Activated CD4-positive, alpha-beta T cell treated with anti-CD3 and anti-CD28 coated beads, Interleukin-2, amount 10 ng/mL, durations not matched to agents 24 days and 14 days (primary cell): ENCODE measurements around the gene NDEL1. TPM values are rescaled to one million over a fixed set of nuclear protein-coding genes. Genes with fewer than 3 reads are reported as not detected.

ENCODE experiments used
- DNase-seq: peaks from one replicate; pipeline ENCODE4 v3.0.0; 2022
- H3K27ac Mint-ChIP-seq: one replicate; pipeline ENCODE4 v1.8.0; 2022; ENCODE audit warnings: mild to moderate bottlenecking, mixed read lengths
- H3K27me3 Mint-ChIP-seq: one replicate; pipeline ENCODE4 v1.8.0; 2022; ENCODE audit warnings: mixed read lengths
- H3K36me3 Mint-ChIP-seq: one replicate; pipeline ENCODE4 v1.8.0; 2022; ENCODE audit warnings: low read depth, mild to moderate bottlenecking, mixed read lengths
- H3K4me1 Mint-ChIP-seq: one replicate; pipeline ENCODE4 v1.8.0; 2021; ENCODE audit warnings: mixed read lengths
- H3K4me3 Mint-ChIP-seq: one replicate; pipeline ENCODE4 v1.8.0; 2022; ENCODE audit warnings: mild to moderate bottlenecking, moderate library complexity, mixed read lengths
- H3K9me3 Mint-ChIP-seq: one replicate; pipeline ENCODE4 v1.8.0; 2021; ENCODE audit warnings: mixed read lengths
- intact Hi-C: fragments of 100-400 bp; cut with micrococcal nuclease; formaldehyde crosslinking; loops from one replicate; pipeline ENCODE4 v1.15.1; 2023
- total RNA-seq: library from RNA; stranded (reverse); gene quantifications from 2 replicates; pipeline ENCODE4 v1.2.3, GENCODE V29; 2022

The NDEL1 gene
- total RNA-seq, 1 donor from 2014 or later = 74.3 TPM

DNA sequence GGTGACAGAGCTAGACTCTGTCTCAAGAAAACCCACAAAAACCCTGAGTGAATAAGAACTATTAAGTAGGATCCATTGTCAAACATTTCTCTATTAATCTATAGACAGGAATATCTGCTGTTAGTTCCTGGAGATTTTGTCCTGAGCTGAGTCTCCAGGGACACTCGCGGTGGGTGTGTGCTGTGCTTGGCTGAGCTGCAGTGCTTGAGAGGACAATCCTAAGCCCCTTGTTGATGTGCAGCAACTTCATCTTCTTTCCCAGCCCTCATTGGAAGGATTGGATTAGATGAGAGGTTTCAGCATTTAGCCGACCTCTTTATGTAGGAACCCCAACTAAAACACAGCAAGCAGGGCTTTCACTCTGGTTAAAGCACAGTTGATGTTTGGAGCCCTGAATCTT lies 33.3 kb downstream of the NDEL1 start:
- Mint-ChIP-seq H3K9me3 (no peaks in the 10 kb centered on the region), H3K4me3 (no peak overlapping the region), H3K36me3 (peaks cover 39% of the 10 kb centered on the region), H3K4me1 (no peaks in the 10 kb centered on the region), H3K27me3 (no peaks in the 10 kb centered on the region), H3K27ac (no peak overlapping the region)
- no peak for DNase-seq
- intact Hi-C loops = no loop called here

DNA sequence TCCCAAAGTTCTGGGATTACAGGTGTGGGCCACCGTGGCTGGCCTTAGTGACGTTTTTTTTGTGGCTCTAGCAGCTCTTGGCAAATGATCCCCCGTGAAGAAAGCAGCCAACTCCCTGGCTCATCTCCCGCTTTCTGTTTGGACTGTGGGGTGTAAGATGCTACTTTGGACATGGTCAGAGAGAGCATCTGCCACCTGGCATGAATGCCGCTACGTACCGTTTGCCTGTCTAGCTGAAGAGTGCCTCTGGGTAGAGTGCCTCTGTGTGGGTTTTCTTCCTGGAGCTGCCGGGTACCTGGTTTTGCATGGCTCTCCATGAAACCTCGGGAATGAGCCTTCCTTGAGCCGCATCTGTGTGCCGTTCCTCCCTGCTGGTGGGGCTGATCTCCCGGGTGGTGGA lies 34.3 kb downstream of the NDEL1 start:
- H3K9me3 Mint-ChIP-seq = no peaks in the 10 kb centered on the region
- no peak overlapping the region for H3K4me3 Mint-ChIP-seq
- no peak for DNase-seq
- peaks cover 40% of the 10 kb centered on the region for H3K36me3 Mint-ChIP-seq
- intact Hi-C loops = no loop called here
- H3K4me1 Mint-ChIP-seq = no peaks in the 10 kb centered on the region
- no peak overlapping the region for H3K27ac Mint-ChIP-seq
- no peaks in the 10 kb centered on the region for H3K27me3 Mint-ChIP-seq

DNA sequence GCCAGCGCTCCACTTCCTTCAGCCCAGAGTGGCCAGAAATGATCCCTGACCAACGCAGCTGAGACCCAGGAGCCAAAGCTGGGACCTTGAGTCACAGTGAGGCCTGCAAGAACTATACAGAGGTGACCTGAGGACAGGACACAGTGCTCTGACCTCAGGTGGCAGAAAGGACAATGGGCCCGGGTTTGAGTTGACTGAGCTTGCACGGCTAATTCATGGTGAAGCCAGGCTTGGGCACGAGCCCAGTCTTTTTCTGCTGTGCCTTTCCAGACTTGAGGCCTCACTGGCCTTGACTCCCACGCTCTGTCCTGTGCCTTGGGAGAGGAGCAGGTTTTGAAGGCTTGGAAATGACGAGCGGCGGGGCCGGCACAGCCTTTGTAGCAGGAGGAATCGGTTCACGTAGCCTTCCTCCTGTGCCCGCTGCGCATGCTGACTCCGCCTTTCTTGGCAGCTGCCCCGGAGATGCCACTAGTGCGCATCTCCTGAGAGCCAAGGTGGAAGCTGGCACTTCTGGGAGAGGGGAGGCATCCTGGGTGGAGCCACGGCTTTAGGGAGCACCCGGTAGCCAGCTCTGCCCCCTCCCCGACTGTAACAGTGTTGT lies 34.9 kb downstream of the NDEL1 start:
- no peak overlapping the region for H3K27ac Mint-ChIP-seq
- H3K4me1 Mint-ChIP-seq = no peaks in the 10 kb centered on the region
- peaks cover 43% of the 10 kb centered on the region for H3K36me3 Mint-ChIP-seq
- no peaks in the 10 kb centered on the region for H3K27me3 Mint-ChIP-seq
- no peaks in the 10 kb centered on the region for H3K9me3 Mint-ChIP-seq
- no peak for DNase-seq
- intact Hi-C loops = no loop called here
- no peak overlapping the region for H3K4me3 Mint-ChIP-seq

DNA sequence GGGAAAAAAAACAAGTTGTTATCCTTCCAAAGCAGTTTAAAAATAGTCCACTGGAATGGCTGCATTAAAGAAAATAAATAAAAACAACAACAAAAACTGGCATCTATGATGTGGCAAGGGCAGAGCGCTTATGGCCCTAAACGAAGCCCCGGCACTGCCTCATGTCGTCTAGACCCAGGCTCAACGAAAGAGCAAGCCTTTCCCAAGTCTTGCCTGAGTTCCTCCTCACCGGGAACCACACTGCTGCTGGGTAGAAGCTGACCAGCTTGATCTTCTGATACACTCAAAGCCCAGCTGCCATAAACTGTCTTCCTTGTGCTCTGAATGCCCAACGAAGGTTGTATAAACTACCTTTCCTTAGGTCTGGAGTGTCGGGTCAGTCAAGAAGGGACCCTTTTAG lies 37.0 kb downstream of the NDEL1 start:
- Mint-ChIP-seq H3K36me3 (peaks cover 42% of the 10 kb centered on the region), H3K9me3 (no peaks in the 10 kb centered on the region), H3K27me3 (no peaks in the 10 kb centered on the region), H3K27ac (no peak overlapping the region), H3K4me1 (no peaks in the 10 kb centered on the region), H3K4me3 (no peak overlapping the region)
- intact Hi-C loops = no loop called here
- no peak for DNase-seq

DNA sequence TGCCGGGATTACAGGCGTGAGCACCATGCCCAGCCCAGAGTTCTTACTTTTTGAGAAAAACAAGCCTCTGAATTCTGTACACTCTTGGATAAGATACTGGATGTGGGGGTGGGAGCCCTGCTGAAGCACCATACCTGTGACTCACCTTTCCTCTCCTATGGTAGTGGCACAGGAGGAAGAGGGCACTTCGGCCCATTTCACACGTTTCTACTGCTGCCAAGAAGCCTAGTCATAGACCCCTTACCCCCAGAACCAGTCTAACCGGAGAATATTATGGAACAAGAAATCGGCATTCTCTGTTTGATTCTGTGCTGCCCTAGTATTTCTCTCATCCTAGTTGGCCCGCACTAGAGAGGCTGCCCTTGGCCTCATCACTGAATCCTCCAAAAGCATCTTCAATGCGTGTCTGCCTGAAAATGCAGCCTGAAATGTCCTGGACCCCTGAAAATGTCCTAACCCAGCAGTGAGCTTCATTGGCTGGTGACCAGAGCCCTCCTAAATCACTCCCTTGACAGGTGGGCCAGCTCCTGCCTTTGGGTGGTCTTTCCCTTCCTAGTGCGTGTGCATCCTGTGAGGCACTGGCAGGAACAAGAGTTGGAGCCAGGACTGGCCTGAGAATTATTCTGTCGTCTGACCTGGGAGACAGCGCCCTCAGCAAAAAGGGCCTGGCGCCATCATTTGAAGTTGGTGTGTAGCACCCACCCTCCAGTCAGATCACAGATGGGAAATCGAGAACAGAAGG lies 37.9 kb downstream of the NDEL1 start:
- Mint-ChIP-seq H3K36me3 (peaks cover 38% of the 10 kb centered on the region), H3K27me3 (no peaks in the 10 kb centered on the region), H3K4me3 (no peak overlapping the region), H3K4me1 (no peaks in the 10 kb centered on the region), H3K9me3 (no peaks in the 10 kb centered on the region), H3K27ac (no peak overlapping the region)
- intact Hi-C loops = no loop called here
- no peak for DNase-seq

DNA sequence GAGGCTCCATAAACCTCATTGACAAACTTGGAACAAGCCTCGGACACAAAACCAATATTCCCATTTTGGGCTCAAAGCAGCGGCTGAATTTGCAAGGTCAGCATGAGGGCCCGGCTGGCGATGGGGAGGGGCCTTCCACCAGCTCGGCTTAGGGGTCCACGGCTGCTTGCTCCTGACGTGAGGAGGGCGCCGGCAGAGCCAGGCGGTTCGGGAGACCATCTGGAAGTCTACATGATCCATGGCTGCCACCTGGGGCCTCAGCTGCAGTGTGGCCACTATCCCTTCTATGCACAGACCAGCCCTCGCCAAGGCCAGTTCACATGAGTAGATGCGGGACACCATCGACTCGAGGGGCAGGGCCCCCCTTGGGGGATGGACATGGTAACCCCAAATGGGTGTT lies 39.1 kb downstream of the NDEL1 start:
- Mint-ChIP-seq H3K4me1 (no peaks in the 10 kb centered on the region), H3K36me3 (peaks cover 40% of the 10 kb centered on the region), H3K9me3 (no peaks in the 10 kb centered on the region), H3K27me3 (no peaks in the 10 kb centered on the region), H3K4me3 (no peak overlapping the region), H3K27ac (no peak overlapping the region)
- DNase-seq = no peak
- intact Hi-C loops = no loop called here

DNA sequence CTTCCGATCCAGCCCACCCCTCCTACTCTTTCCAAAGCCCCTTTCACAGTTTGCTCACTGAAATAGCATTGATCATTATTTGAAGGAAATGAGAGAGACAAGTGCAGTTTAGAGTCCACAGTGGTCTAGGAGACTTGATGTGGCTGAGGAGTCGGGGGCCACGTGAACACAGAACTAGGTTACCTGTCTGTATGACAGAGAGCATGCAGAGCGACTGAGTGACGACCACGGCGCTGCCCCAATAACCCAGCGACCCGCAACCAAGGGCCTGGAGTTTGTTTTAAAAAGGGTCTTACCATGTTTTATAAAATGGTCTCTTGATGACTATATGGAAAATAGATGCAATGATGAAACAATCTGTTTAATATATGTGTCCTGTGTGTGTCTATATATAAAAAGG lies 39.5 kb downstream of the NDEL1 start:
- intact Hi-C loops = no loop called here
- Mint-ChIP-seq H3K4me3 (no peak overlapping the region), H3K27ac (no peak overlapping the region), H3K4me1 (no peaks in the 10 kb centered on the region), H3K36me3 (peaks cover 39% of the 10 kb centered on the region), H3K9me3 (no peaks in the 10 kb centered on the region), H3K27me3 (no peaks in the 10 kb centered on the region)
- no peak for DNase-seq

DNA sequence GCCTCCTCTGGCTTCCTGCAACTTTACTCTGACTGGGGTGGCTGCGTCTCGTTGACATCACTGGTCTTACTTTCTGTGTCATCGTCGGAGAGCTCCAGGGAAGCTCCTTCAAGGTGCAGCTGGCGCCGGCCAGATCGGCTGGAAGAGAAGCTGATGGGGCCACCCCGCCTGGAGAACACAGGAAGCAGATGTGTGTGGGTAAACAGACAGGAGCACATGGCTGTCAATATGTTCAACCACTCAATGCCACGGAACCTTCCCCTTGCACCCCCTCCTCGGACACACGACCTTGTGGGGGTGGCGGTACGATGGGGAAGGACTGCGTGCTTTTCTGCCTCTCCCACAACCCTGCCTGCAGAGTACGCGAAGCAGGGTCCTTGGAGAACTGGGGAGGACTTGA lies 40.1 kb downstream of the NDEL1 start:
- no peaks in the 10 kb centered on the region for H3K9me3 Mint-ChIP-seq
- intact Hi-C loops = no loop called here
- no peak overlapping the region for H3K4me3 Mint-ChIP-seq
- no peak overlapping the region for H3K27ac Mint-ChIP-seq
- no peaks in the 10 kb centered on the region for H3K4me1 Mint-ChIP-seq
- no peaks in the 10 kb centered on the region for H3K27me3 Mint-ChIP-seq
- DNase-seq = no peak
- peaks cover 42% of the 10 kb centered on the region for H3K36me3 Mint-ChIP-seq

DNA sequence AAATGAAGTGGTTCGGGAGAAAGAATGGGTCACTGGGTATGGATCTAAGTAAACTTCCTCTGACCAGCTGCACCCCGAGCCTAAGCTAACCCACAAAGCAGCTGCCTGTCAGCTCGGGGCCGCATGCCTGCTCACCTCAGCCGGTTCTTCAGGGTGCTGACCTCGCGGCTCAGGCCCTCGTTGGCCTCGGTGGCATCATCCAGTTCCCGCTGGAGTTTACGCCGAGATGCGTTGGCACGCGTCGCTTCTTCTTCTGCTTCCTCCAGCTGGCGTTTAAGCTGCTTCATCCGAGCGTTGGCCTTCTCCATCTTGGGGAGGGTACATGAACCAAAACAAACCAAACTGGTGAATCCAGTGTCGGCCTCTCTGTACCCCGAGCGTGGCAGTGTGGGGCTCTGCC lies 41.1 kb downstream of the NDEL1 start:
- intact Hi-C loops = no loop called here
- H3K9me3 Mint-ChIP-seq = no peaks in the 10 kb centered on the region
- no peak overlapping the region for H3K27ac Mint-ChIP-seq
- H3K27me3 Mint-ChIP-seq = no peaks in the 10 kb centered on the region
- H3K4me1 Mint-ChIP-seq = no peaks in the 10 kb centered on the region
- no peak for DNase-seq
- H3K4me3 Mint-ChIP-seq = no peak overlapping the region
- H3K36me3 Mint-ChIP-seq = peaks cover 45% of the 10 kb centered on the region

DNA sequence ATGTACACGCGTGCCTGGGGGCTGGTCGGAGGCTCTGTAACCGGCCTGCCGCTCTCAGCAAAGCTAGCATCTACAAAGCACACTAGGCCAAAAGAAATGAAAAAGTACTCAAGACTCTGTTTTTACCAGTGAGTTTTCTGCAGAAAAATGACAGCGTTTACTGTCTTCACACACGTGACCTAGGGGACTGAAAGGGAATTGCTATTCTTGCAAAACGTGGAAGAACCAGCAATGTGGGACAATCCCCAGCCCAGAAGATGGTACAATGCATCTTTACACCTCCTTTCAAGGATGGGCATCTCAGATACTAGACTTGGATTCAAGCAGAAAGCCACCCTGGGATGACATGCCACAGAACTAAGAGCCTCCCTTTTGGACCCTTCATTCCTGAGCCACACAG lies 41.5 kb downstream of the NDEL1 start:
- Mint-ChIP-seq H3K27me3 (no peaks in the 10 kb centered on the region), H3K4me3 (no peak overlapping the region), H3K4me1 (no peaks in the 10 kb centered on the region), H3K9me3 (no peaks in the 10 kb centered on the region), H3K27ac (no peak overlapping the region), H3K36me3 (peaks cover 48% of the 10 kb centered on the region)
- intact Hi-C loops = no loop called here
- no peak for DNase-seq

DNA sequence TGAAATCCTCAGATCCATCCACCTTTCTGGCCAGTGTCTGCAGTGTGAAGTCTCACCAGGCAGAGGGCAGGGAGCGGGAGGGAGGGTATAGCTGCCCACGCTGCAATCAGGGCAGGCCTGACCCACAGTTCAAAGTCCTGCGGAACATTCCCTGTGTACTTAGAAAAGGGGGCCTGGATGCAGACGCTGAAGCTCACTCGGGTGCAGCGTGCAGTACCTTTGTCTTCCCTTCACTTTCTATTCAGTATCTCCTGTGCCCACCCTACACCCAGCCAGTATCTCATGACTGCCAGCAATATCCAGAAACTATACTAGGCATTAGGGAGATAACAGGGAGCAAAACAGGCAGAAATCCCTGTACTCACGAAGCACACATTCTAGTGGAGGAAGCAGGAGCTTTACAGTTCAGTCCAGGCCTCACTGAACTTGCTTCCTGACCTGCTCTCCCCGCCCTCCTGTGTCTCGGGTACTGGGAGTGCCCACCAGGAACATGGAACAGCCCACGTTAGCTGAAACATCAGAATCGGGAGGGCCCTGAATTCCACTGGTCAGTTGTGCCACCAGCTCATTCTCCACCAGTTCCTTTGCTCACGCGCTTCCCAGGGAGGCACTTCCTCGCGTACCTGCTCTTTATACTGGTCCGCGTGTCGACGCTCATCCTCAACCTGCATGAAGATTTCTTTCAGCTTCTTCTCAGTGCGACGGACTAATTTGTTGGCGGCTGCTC lies 42.2 kb downstream of the NDEL1 start:
- no peaks in the 10 kb centered on the region for H3K4me1 Mint-ChIP-seq
- DNase-seq = no peak
- H3K9me3 Mint-ChIP-seq = peaks cover 2% of the 10 kb centered on the region
- intact Hi-C loops = no loop called here
- H3K27me3 Mint-ChIP-seq = no peaks in the 10 kb centered on the region
- no peak overlapping the region for H3K4me3 Mint-ChIP-seq
- no peak overlapping the region for H3K27ac Mint-ChIP-seq
- H3K36me3 Mint-ChIP-seq = peaks cover 53% of the 10 kb centered on the region

DNA sequence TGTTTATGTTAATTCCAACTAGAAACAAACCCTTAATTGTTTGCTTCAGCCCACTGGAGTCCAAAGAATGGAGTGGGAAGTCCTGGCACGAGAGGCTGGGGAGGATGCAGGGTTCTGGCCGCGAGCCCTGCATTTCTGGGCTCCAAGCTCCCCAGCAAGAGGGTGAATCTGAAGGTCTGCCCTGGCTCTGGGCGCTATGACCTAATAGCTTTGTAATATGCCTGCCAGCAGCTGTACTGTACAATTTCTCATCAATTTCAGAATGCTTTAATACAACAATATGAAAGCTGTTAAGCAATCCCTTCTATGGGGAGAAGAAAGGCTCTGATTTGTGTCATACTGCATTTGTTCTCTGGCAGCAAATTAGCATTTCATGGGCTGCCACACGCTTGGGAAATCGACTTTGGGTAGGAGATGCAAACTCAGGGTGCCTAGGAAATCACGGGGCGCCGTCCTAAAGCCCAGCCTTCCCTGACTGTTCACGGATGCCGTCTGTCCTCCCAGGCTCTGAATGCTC lies 43.8 kb downstream of the NDEL1 start:
- Mint-ChIP-seq H3K9me3 (peaks cover 6% of the 10 kb centered on the region), H3K4me1 (no peaks in the 10 kb centered on the region), H3K36me3 (peaks cover 53% of the 10 kb centered on the region), H3K27ac (no peak overlapping the region), H3K4me3 (no peak overlapping the region), H3K27me3 (no peaks in the 10 kb centered on the region)
- intact Hi-C loops = no loop called here
- DNase-seq = no peak

DNA sequence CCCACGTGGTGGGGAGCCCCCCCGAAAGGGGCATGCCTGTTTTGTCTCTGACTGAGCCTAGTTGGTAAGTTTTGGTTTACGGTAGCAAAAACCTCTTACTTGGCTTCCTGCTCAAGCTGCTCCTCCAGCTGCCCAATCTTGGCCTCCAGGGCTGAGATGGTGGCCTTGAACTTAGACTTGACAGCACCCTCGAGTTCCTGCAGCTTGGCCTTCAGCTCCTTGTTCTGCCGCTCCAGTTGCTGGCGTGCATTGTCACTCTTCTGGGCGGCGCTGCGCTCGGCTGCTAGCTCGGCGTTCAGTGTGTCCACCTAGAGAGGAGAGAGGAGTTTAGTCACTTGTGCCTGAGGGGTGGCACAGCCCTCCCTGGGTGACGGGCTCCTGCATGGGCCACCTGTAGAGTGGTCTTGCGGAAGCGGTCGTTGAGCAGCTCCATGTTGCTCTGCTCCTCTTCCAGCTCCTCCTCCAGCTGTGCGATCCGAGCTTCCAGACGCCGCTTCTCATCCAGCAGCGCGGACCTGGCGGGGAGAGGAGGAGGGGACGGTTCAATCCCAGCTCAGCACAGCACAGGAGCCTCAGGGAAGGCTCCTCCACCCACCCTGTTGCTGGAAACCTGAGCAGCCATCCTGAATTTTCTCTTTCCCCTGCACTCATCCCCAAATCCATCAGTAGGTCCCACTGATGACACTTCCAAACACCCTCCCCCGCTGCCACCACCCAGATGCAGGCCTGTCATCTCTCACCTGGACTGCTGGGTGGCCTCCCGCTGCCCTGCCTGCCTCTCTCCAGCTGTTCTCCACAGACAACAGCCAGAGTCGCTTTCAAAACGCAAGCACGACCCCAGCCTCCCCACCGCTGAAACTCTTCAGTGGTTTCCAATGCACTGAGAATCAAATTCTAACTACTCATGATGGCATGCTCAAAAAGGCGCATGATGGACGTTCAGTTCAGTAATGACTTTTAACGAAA lies 44.6 kb downstream of the NDEL1 start:
- Mint-ChIP-seq H3K36me3 (peaks cover 52% of the 10 kb centered on the region), H3K9me3 (peaks cover 6% of the 10 kb centered on the region), H3K27ac (no peak overlapping the region), H3K27me3 (no peaks in the 10 kb centered on the region), H3K4me1 (no peaks in the 10 kb centered on the region), H3K4me3 (no peak overlapping the region)
- DNase-seq = no peak
- intact Hi-C loops = no loop called here
